ENCODE results near the gene C19orf12. TPM values are rescaled to one million over a fixed set of nuclear protein-coding genes. Genes with fewer than 3 reads are reported as not detected.

The C19orf12 gene
- total RNA-seq, 1 donor from 2014 or later = 24.9 TPM

DNA sequence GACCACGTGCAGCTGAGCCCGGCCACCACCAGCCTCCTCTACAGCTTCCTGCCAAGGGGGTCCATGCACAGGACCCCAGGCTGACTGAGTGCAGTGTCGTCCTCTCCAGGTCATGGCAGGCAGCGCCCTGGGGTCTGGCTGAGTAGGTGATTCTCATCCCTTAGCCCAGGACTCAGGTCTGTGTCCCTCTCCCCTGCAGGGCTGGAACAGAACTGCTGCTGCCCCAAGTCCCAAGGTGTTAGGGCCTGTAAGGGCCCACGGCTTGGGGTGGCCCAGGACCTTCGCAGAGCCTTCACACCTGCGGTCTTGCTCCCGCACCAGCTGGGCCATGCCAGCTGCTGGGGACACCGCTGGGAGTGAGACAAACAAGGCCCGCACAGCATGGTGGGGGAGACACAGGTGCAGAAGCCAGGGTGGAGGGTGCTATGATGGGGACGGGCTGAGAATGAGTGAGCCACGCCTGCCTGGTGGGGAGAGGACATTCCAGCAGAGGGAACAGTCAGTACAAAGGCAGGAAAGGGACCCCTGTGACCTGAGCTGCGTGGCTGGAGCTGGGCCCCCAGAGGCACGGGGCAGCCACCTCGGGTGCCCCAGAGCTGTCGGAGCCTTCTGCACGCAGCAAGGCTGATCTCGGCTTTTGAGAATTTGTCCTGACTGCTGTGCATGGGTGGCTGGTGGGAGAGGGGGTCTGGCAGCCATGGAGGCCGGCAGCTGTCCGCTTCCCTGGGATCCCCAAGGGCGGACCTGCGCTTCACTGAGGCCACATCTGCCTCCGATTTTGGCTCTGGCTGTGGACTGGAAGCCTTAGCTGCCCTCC lies 37.9 kb downstream of the C19orf12 start:
- no peak overlapping the region for H3K4me3 ChIP-seq (ENCODE audit: low read depth, low read length)
- TF ChIP-seq, protein P1, sequence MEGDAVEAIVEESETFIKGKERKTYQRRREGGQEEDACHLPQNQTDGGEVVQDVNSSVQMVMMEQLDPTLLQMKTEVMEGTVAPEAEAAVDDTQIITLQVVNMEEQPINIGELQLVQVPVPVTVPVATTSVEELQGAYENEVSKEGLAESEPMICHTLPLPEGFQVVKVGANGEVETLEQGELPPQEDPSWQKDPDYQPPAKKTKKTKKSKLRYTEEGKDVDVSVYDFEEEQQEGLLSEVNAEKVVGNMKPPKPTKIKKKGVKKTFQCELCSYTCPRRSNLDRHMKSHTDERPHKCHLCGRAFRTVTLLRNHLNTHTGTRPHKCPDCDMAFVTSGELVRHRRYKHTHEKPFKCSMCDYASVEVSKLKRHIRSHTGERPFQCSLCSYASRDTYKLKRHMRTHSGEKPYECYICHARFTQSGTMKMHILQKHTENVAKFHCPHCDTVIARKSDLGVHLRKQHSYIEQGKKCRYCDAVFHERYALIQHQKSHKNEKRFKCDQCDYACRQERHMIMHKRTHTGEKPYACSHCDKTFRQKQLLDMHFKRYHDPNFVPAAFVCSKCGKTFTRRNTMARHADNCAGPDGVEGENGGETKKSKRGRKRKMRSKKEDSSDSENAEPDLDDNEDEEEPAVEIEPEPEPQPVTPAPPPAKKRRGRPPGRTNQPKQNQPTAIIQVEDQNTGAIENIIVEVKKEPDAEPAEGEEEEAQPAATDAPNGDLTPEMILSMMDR (conservative IDR thresholded peaks at IDR 0.05; ENCODE audit: low read depth, low read length) = no peak
- DNase-seq (ENCODE audit: low read depth) = no peak

DNA sequence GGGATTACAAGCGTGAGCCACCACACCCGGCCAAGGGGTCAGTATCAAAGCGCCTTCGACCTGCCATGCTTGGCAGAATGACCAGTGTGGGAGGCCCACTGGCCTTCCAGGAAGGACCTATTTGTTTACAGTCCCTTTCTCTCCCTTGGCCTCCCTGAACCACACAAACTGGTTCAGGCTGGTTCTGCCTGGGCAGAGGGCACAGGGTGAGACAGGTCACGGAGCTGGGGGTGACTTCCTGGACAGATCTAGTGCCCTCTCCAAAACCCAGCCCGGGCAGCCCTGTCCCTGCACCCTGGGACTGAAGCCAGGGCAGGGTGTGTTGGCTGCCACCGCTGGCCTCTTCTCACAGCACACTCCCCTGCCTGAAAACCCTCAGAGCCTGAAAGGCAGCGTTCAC lies 38.5 kb downstream of the C19orf12 start:
- no peak overlapping the region for H3K4me3 ChIP-seq (ENCODE audit: low read depth, low read length)
- TF ChIP-seq, protein P1 (conservative IDR thresholded peaks at IDR 0.05; ENCODE audit: low read depth, low read length) = no peak
- DNase-seq (ENCODE audit: low read depth) = no peak

DNA sequence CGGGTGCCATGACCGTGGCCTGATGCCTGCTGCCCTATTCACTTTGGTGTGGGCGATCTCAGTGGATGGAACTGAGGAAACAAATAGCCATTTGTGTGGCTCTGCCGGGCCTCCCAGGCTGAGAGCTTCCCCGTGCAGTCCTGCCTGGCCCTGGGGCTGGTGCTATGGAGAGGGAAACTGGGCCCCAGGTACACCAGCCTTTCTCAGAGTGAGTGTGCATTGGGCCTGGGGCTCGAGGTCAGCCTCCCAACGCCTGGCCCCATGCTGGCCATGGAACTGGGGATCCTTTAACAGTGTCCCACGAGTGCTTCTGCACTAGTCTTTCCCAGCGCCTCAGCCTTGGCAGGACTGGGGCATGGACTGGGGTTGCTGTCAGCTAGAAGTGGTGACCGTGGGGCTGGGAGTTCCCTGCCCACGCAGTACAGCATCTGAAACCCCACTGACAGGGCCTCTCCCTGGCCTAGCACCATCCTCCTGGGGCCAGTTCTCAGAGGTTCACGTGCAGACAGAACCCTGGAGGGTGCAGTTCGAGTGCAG lies 39.3 kb downstream of the C19orf12 start:
- no peak overlapping the region for H3K4me3 ChIP-seq (ENCODE audit: low read depth, low read length)
- DNase-seq (ENCODE audit: low read depth) = no peak
- TF ChIP-seq, protein P1 (conservative IDR thresholded peaks at IDR 0.05; ENCODE audit: low read depth, low read length) = no peak

DNA sequence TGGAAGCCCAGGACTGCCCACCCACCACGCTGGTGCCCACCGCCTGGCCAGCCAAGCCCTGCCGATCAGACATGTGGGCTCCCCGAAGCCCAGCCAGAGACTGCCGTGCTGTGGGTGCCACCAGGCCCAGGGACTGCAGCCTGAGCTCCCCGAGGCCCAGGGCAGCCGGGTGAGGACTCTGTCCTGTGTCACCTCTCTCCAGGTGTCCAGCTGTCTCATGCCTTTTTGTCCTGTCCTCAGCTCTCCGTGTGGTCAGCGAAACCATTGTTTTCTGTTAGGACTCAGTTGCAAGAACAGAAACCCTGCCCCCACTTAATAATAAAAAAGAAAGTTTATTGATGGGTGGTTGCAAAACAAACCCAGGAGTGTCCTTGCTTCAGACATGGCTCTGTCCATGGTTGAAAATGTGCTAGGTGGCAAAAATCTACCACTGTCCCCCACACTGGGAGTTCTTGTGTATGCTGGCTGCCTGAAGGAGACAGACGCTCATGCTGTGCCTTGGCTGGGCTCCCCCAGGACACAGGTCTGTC lies 39.9 kb downstream of the C19orf12 start:
- TF ChIP-seq, protein P1 (conservative IDR thresholded peaks at IDR 0.05; ENCODE audit: low read depth, low read length) = no peak
- DNase-seq (ENCODE audit: low read depth) = no peak
- H3K4me3 ChIP-seq (ENCODE audit: low read depth, low read length) = no peak overlapping the region

DNA sequence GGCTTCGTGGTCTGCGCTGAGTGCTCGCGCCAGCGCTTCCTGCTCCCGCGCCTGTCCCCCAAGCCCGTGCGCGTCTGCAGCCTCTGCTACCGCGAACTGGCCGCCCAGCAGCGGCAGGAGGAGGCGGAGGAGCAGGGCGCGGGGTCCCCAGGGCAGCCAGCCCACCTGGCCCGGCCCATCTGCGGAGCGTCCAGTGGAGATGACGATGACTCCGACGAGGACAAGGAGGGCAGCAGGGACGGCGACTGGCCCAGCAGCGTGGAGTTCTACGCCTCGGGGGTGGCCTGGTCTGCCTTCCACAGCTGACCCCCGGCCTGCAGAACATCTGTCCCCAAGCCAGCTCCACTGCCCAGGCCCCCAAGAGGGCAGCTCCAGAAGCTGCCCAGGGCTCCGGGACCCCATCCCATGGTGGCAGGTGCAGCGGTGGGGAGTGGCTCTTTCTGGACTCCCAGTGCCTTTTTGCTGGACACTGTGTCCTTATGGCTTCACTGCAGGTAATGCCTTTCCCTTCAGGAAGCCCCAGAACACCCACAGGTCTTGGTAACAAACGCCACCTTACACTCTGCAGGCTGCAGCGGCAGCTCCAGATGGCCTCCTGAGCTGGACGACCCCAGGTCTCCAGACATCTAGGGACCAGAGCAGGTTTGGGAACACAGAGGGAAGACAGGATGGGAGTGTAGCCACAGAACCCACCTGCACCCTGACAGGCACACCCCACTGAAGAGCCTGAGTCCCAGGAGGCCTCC lies 40.5 kb downstream of the C19orf12 start:
- TF ChIP-seq, protein P1 (conservative IDR thresholded peaks at IDR 0.05; ENCODE audit: low read depth, low read length) = no peak
- DNase-seq (ENCODE audit: low read depth) = no peak
- no peak overlapping the region for H3K4me3 ChIP-seq (ENCODE audit: low read depth, low read length)

DNA sequence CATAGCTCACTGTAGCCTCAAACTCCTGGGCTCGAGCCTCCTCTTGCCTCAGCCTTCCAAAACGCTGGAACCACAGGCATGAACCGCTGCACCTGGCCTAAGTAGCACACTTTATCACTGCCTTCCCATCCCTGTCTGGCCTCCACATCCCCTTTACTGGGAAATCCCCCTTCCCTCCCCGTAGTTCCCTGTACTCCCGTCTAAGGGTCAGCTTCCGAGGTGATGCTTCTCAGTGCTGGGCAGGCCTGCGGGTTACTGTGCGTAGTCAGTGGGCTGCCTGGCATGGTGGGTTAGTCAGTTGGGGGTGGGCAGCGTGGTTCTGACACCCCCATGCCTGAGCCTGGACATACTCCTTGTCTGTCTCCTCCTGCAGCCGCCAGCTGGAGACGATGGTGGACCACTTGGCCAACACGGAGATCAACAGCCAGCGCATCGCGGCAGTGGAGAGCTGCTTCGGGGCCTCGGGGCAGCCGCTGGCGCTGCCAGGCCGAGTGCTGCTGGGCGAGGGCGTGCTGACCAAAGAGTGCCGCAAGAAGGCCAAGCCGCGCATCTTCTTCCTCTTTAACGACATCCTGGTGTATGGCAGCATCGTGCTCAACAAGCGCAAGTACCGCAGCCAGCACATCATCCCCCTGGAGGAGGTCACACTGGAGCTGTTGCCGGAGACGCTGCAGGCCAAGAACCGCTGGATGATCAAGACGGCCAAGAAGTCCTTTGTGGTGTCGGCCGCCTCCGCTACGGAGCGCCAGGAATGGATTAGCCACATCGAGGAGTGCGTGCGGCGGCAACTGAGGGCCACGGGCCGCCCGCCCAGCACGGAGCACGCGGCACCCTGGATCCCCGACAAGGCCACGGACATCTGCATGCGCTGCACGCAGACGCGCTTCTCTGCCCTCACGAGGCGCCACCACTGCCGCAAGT lies 41.4 kb downstream of the C19orf12 start:
- no peak for DNase-seq (ENCODE audit: low read depth)
- TF ChIP-seq, protein P1 (conservative IDR thresholded peaks at IDR 0.05; ENCODE audit: low read depth, low read length) = no peak
- H3K4me3 ChIP-seq (ENCODE audit: low read depth, low read length) = no peak overlapping the region

Measured in epithelial cell of proximal tubule (primary cell).